H1 (cell line): ENCODE data around the gene HMGN3.

Experiments used
- CHD2 ChIP-seq: IDR thresholded peaks from 2 replicates; pipeline ENCODE4 v1.6.1; 2012; ENCODE audit warnings: low read length, improper control_type of control experiment
- CTCF ChIP-seq, 3 experiments: IDR thresholded peaks; 1 replicate in 2 of 3; 2 replicates in 1 of 3; pipeline versions ENCODE4 v1.5.1 to v1.6.1; 2011; ENCODE audit warnings: low read length in 3 of 3, mild to moderate bottlenecking in 3 of 3, inconsistent platforms in 2 of 3, low read depth in 1 of 3, moderate library complexity in 1 of 3; ENCODE audit not compliant: insufficient read depth in 1 of 3; ENCODE audit errors: control extremely low read depth in 1 of 3
- EZH2 ChIP-seq: fragments of 200-600 bp; sonication (generic); IDR thresholded peaks from 2 replicates; pipeline ENCODE4 v1.7.1; 2012; ENCODE audit warnings: low read depth, mild to moderate bottlenecking, moderate library complexity, low read length, inconsistent platforms; ENCODE audit not compliant: severe bottlenecking
- PHF8 ChIP-seq: fragments of 200-600 bp; sonication (generic); conservative IDR thresholded peaks from 2 replicates; pipeline ENCODE4 v1.7.1; 2012; ENCODE audit warnings: low read depth, mild to moderate bottlenecking, inconsistent platforms, low read length, moderate library complexity
- POLR2A ChIP-seq, 2 experiments: IDR thresholded peaks; 1 replicate in 1 of 2; 2 replicates in 1 of 2; pipeline ENCODE4 v1.6.1; 2011; ENCODE audit warnings: low read depth in 2 of 2, low read length in 2 of 2, mild to moderate bottlenecking in 2 of 2; ENCODE audit errors: control extremely low read depth in 1 of 2
- POLR2AphosphoS5 ChIP-seq: IDR thresholded peaks from 2 replicates; pipeline ENCODE4 v1.6.1; 2011; ENCODE audit warnings: low read depth, low read length
- SIN3A ChIP-seq, 2 experiments: IDR thresholded peaks in 1 of 2; conservative IDR thresholded peaks in 1 of 2; 2 replicates each; pipeline ENCODE4 v1.6.1; 2011 to 2012; ENCODE audit warnings: low read length in 2 of 2, improper control_type of control experiment in 1 of 2, low read depth in 1 of 2, mild to moderate bottlenecking in 1 of 2
- SIX5 ChIP-seq: IDR thresholded peaks from 2 replicates; pipeline ENCODE4 v1.6.1; 2011; ENCODE audit warnings: mild to moderate bottlenecking, low read depth, low read length
- TBP ChIP-seq: IDR thresholded peaks from 2 replicates; pipeline ENCODE4 v1.6.1; 2011; ENCODE audit warnings: low read depth, low read length, improper control_type of control experiment

- TF ChIP-seq EZH2 (no peak), CTCF (IDR thresholded peaks at IDR 0.05; ENCODE audit: control extremely low read depth in 1 of 3, insufficient read depth in 1 of 3, low read depth in 1 of 3, low read length in 3 of 3) (no peak), SIX5 (no peak), CHD2 (no peak), POLR2A (IDR thresholded peaks at IDR 0.05; ENCODE audit: control extremely low read depth in 1 of 2, low read depth in 2 of 2, low read length in 2 of 2) (no peak), TBP (no peak), POLR2AphosphoS5 (no peak), SIN3A (conservative IDR thresholded peaks at IDR 0.05 in 1 of 2, IDR thresholded peaks at IDR 0.05 in 1 of 2; ENCODE audit: low read depth in 1 of 2, low read length in 2 of 2) (no peak), PHF8 (no peak)
These were observed 49.8 kb downstream of the HMGN3 start for GRCh38 chr6:79184641-79185040.
